ENCODE measurements around the gene BRPF1.

GRCh38 chr3:9704347-9705322 lies 26.9 kb upstream of the BRPF1 start:
- TF ChIP-seq CTCF (IDR thresholded peaks at IDR 0.05) (no peak), POLR2A (IDR thresholded peaks at IDR 0.05) (no peak)
